Hindlimb muscle (tissue), 1 donor: ENCODE results near the gene POT1. TPM values are rescaled to one million over a fixed set of nuclear protein-coding genes. Genes with fewer than 3 reads are reported as not detected.
"Not testable (repeated sequence)": the region's sequence is repeated elsewhere in the genome, so short reads cannot be mapped to it uniquely, and the experiment has no call there.

Experiments used
- DNase-seq: peaks from one replicate; pipeline ENCODE4 v3.0.0-alpha.2; 2013
- polyA plus RNA-seq: library from polyadenylated mRNA; unstranded; fragments of 120-200 nt; gene quantifications from one replicate; pipeline ENCODE4 v1.2.1, GENCODE V29; 2013; ENCODE audit not compliant: insufficient read length

POT1 gene
- polyA plus RNA-seq, result 15.7 TPM

GRCh38 chr7:124929467-124930172 lies at the start of gene POT1:
TSS of gene POT1 (minus strand) at chr7:124929825. CDS start at chr7:124897173, 32,652 bp downstream.
- peak; percentile 100 for DNase-seq

GRCh38 chr7:124975131-124975530 lies 45.5 kb upstream of the POT1 start:
- not testable (repeated sequence) for DNase-seq

- no peak for DNase-seq
Observed at GRCh38 chr7:124965553-124965952, 35.9 kb upstream of the POT1 start.

- no peak for DNase-seq
Observed at GRCh38 chr7:124959676-124960075, 30.1 kb upstream of the POT1 start.

- DNase-seq, result not testable (repeated sequence)
Observed at GRCh38 chr7:124957952-124958351, 28.3 kb upstream of the POT1 start.

- no peak for DNase-seq
Observed at GRCh38 chr7:124956160-124956559, 26.5 kb upstream of the POT1 start.

GRCh38 chr7:124954790-124955189 lies 25.2 kb upstream of the POT1 start:
- no peak for DNase-seq

- DNase-seq, result no peak
Observed at GRCh38 chr7:124945680-124946079, 16.1 kb upstream of the POT1 start.

GRCh38 chr7:124943472-124943871 lies 13.8 kb upstream of the POT1 start:
- no peak for DNase-seq

GRCh38 chr7:124942399-124942798 lies 12.8 kb upstream of the POT1 start:
- DNase-seq, result no peak

- DNase-seq, result no peak
Observed at GRCh38 chr7:124940306-124940705, 10.7 kb upstream of the POT1 start.

GRCh38 chr7:124938128-124938527 lies 8.5 kb upstream of the POT1 start:
- no peak for DNase-seq

GRCh38 chr7:124937076-124937475 lies 7.5 kb upstream of the POT1 start:
- no peak for DNase-seq

- DNase-seq, result no peak
Observed at GRCh38 chr7:124934841-124935240, 5.2 kb upstream of the POT1 start.

- no peak for DNase-seq
Observed at GRCh38 chr7:124930655-124931597, 1.3 kb upstream of the POT1 start.

GRCh38 chr7:124930173-124930623 lies 573 bp upstream of the POT1 start:
- DNase-seq, result no peak

- no peak for DNase-seq
Observed at GRCh38 chr7:124924906-124925305, 4.7 kb downstream of the POT1 start.

- no peak for DNase-seq
Observed at GRCh38 chr7:124922200-124922599, 7.4 kb downstream of the POT1 start.

- no peak for DNase-seq
Observed at GRCh38 chr7:124919841-124920240, 9.8 kb downstream of the POT1 start.

- no peak for DNase-seq
Observed at GRCh38 chr7:124918662-124919061, 11.0 kb downstream of the POT1 start.

GRCh38 chr7:124915242-124915641 lies 14.4 kb downstream of the POT1 start:
- DNase-seq, result no peak

GRCh38 chr7:124914298-124914697 lies 15.3 kb downstream of the POT1 start:
- no peak for DNase-seq

- no peak for DNase-seq
Observed at GRCh38 chr7:124912972-124913371, 16.7 kb downstream of the POT1 start.

- no peak for DNase-seq
Observed at GRCh38 chr7:124909808-124910207, 19.8 kb downstream of the POT1 start.
